GM15510 (cell line): Measurements from ENCODE around the gene SHC3.

ENCODE experiments used
- POLR2A ChIP-seq: IDR thresholded peaks from 3 replicates; pipeline ENCODE4 v1.6.1; 2011; ENCODE audit warnings: borderline replicate concordance; ENCODE audit not compliant: insufficient read length; ENCODE audit errors: extremely low read depth

SHC3 gene

DNA sequence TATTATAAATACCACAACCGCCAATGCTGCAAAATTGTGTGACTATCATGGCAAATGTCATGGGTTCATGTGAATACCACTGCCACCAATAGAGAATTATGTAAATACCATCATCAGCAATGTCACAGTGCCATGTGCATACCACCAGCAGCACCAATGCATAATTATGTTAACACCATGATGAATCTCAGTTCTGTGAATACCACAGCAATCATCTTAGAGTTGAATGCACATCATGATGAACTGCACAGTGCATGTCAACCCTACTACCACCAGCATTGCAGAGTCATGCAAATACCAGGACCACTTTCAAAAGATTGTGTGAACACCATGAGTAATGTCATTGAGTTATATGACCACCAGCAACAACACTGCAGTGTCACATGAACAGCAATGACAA, 63.2 kb downstream of the SHC3 start:
- no peak for TF ChIP-seq POLR2A

DNA sequence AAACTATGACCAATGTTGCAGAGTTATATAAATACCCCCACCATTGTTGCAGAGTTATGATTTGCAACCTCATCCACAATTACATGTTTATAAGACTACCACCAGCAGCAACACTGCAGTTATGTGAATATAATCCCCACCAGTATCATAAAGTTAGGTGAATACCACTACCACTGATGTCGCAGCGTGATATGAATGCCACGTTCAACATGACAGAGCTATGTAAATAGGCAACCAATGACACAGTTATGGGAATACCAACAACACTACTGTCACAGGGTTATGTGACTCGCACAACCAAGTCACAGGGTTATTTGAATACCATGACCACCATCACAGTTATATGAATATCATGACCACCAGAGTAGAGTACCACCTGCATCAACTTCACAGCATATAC, 63.9 kb downstream of the SHC3 start:
- TF ChIP-seq POLR2A = no peak

DNA sequence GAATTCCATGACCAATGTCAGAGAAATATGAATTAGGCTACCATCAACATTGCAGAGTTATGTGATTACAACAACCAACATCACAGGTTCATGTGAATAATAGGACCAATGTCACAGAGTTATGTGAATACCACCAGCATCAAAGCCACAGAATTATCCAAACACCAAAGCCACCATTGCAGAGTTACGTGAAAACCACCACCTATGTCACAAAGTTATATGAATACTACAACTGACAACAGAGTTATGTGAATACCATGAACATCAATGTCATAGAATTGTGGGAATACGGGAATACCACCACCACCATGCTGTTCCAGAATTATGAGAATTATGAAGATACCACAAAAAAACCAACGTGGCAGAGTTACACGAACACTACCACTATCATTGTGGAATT, 64.8 kb downstream of the SHC3 start:
- no peak for TF ChIP-seq POLR2A

DNA sequence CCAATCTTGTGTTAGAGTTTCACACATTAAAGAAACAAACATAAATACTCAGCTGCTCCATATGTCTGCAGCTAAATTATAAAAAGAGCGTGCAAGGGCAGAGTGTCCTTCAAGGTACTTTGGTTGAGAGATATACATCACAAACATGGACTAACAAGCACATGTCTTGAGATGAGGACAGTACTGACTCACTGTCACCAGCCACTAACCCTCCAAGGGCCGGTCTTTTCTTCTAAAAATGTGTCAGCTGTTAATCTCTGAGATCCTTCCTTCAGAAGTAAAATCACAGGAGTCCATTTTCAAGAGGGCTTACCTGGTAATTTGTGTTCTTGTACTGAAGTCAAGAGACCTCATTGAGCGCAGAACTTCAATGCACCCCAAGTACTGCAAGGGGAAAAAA, 66.4 kb downstream of the SHC3 start:
- no peak for TF ChIP-seq POLR2A

DNA sequence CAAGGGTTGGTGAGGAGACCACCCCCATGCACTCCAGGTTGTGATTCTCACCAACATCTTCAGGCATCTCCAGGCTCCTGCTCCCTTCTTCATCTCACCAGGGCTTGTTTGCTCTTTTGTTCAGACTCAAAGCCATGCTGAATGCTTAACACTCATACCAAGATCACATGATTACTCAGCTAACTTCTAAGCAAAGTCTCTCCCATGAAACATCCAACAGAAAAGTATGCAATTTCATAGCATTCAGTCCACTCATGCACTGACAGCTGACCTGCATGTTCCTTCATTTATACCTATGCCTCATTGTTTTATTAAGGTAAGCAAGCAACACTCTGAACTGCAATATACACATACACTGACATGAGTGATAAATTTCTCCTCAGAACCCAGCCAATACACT, 69.0 kb downstream of the SHC3 start:
- TF ChIP-seq POLR2A = no peak

DNA sequence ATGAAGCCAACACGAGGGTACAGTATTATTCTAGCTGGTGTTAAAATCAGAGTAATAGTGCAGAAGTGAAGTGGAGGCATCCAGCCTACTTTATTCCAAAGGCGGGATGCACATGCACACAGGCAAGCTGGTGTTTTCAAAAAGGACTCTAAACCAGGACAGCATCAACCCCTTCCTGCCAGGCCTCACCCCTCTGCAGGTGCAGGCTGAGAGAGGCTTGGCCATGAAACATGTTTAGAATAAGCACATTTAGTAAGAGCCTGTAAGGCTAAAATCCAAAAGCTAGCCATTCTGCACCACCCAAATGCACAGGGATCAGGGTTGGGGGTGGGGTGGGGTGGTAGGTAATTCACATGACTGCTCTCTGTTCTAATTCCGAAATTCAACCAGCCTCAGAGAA, 71.2 kb downstream of the SHC3 start:
- TF ChIP-seq POLR2A = no peak

DNA sequence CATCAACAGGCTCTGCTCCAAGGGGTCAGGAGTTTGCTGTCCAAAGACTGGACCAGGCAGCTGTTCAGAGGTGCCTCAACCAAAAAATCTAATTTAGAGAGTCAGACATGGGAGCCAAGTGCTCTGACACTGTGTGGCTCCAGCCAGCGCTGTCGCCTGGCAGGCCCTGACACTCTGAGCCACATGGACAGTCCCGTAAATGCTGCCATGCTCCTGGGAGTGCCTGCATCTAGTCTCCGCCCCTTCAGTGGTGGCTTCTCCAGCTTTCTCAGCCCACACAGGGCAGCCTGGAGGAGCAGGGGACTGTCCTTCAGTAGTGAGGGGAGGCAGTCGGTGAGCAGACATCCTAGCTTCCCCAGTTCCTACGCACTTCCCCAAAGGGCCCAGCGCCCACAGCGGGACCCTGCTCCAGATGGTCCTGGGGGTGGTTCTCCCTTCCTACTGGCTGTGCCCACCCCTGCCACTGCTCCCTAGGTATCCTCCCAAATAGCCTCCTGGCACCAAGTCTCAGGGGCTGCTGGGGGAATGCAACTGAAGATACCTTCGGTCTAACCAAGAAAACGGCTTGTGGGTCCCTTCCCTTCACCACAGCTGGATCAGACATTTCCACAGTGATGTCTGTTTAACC, 72.3 kb downstream of the SHC3 start:
- no peak for TF ChIP-seq POLR2A

DNA sequence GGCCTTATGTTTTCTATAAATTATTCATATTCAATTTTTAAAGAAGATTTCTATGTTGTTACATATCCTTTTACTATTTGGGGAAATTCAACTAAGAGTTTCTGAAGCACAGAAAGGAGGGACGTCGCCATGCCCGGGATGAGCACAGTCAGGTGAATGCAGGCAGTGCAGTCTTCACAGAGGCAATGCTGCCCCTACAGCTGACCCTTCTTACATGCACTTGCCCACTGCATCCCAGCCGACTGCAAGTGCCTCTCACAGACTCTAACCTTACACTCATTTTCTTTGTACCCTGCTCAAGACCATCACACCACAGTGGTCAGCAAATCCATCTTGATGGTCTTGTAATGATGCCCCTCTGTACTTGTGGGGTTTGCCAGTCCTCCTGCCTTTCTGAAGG, 73.8 kb downstream of the SHC3 start:
- no peak for TF ChIP-seq POLR2A

DNA sequence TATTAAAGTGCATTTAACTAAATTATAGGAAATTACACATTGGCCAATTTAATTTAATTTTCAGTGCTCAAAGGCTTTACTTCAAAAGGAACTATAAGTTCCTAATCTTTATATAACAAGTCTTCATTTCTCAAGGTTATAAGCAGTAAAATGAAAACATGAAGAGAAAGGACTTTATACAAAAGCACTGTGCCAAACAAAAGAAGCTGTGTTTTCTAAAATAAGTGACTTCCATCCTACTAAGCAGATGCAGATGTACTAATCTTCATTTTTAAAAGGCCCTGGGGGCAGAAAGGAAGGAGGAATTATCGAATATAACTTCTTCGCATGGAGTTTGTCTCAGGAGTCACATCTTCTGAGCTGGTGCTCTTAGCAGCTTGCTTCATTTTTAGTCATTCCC, 81.4 kb downstream of the SHC3 start:
- no peak for TF ChIP-seq POLR2A

DNA sequence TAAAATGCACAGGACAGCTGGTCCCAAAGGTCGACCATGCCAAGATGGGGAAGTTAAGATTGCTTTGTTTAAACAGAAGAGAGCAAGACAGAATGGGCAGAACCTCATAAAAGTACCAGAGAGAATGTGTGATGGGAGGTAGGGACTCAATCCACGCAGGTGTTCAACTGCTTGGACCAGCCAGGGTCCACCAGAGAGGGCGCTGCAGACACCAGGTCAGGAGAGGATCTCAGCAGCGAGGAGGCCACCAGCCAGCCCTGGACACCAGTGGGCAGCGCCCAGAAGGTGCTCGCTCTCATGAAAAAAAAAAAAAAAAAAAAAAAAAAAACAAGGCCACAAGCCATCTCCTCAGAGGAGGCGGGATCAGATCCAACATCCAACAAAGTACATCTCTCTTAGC, 81.8 kb downstream of the SHC3 start:
- no peak for TF ChIP-seq POLR2A

DNA sequence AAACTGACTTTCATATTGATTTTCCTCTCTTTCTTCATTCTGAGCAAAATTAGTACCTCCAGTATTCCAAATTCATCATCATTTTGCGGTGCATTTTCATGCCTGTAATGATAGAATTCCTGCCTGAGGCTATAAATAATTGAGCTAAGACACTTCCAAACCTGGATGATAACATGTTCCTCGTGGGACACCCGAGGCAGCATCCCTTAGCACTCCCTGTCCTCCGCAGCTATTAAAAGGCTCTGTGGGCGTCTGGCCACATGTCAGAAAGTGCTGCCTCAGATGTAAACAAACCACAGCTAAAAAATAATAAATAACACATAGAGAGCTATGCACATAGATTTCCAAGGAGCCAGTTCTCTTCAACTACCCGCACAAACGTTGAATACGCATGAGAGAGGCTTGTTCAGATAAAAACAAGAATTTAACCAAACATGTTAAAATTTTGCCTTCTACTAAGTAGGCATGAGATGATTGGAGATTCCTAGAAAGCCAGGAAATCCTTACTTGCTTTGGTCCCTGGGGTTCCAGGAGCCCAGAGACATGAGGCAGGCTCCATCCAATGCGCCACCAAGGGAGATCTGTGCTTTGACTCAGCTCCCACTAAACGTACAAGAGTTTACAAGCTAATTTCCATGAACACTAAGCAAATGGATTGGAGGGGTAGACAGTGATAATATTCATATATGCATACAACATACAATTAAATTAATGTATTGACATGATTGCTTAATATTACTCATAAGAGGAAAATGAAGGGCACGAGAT, 82.7 kb downstream of the SHC3 start:
- no peak for TF ChIP-seq POLR2A

DNA sequence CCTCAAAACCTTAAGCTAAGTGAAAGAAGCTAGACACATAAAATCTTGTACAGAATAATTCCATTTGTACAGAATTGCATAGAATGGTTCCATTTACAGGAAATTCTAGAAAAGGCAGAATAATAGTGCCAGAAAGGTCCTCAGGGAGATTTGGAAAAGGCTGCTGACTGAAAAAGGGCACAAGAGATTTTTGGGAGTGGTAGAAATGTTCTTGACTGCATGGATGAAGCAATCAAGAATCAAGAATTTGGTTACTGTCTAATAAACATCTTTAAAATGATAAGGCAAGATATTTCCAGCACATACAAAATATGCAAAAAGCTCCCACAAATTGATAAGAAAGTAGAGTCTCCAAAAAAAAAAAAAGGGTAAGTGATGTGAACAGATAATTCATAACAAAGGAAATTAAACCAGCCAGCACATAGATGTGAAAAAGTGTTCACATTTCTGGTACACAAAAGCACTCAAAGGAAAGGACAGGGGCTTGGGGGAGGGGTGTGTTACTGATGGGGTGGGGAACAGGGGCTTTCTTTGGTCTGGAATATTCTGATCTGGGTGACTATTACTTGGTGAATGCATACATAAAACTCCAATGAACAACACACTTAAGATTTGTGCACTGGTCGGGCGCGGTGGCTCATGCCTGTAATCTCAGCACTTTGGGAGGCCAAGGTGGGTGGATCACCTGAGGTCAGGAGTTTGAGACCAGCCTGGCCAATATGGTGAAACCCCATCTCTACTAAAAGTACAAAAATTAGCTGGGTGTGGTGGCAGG, 85.2 kb downstream of the SHC3 start:
- TF ChIP-seq POLR2A = no peak

DNA sequence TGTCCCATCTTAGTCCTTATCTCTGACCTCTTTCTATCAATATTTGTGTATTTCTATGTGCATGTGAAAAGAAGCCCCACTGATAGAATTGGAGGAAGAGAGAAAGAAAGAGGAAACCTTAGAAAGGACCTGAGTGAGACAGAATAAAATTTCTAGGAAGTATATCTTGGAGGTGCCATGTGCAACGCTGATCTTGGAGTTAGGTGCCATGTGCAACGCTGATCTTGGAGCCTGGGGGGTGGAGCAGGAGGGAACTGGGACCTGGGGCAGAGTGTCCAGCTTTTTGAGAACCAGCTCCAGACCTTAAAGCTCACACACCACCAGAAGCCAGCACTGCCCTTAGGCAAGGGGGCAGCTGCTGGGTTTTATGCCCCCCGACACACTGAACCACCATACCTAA, 89.4 kb downstream of the SHC3 start:
- no peak for TF ChIP-seq POLR2A

DNA sequence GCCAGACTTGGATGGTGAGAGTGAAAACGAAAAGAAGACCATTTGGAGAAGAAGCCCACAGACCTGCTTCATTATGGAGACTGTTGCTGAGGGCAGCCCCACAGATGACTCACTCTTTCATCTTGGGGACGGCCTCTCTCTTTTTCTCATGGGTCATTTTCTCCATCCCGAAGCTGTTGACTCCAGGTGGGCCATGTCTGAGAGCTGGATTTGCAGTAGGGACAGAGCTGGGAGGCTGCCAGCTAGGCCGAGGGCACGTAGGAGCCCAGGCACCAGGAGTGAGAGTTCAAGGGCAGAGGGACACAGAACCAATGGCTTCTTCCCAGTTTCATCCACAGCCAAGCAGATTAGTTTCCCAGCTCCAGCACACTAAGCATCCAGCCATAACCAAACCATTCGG, 95.0 kb downstream of the SHC3 start:
- no peak for TF ChIP-seq POLR2A

DNA sequence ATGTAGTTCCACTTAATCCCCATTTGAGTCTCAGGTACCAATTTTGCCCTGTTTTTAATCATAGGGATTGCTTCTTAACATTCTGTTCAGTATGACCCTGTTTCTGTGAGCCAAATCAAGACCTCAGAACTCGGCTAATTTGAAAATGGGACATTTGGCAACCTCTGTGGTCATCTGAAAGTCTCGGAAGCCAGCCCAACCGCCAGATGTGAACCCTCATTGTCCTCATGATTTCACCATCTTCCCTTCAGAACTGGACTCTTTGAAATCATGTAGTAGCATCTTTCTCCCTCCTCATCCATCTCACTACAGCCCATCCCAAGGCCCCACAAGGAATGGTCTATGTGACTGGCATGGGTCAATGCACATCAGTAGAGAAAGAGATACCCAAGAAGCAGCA, 98.4 kb downstream of the SHC3 start:
- no peak for TF ChIP-seq POLR2A

DNA sequence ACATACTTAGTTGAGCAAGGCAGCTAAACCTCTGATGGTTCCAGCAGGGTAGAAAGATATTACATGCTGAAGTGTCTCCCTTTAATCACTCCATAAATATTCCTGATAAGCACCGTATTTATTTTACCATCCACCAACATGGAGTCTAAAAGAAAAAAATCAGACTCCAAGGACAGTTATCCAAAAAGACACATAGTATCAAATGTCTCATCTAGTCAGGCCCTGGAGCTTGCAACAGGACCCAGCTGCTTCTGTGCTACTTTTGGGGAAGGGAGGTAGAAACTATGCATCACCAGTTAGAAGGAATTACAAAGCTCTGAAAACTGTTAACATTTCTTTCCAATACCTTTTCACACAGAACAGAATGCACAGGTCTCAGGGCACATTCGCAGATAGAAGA, 99.2 kb downstream of the SHC3 start:
- no peak for TF ChIP-seq POLR2A
